Aorta (tissue), 5 donors: Measurements from ENCODE around the gene TMC5. TPM values are rescaled to one million over a fixed set of nuclear protein-coding genes. Genes with fewer than 3 reads are reported as not detected.

Experiments used
- ATAC-seq: fragments of 200-7000 bp; cut with Tn5 transposase; one replicate; pipeline ENCODE4 v1.9.1; 2022; ENCODE audit warnings: moderate library complexity; ENCODE audit not compliant: low FRiP score
- DNase-seq, 2 donors: peaks; one replicate each; pipeline ENCODE4 v3.0.0-alpha.2; 2020
- H3K27ac ChIP-seq, 2 donors: one replicate each; pipeline ENCODE4 v1.5.1; 2013; ENCODE audit warnings: low read length in 2 of 2, mild to moderate bottlenecking in 2 of 2, moderate library complexity in 2 of 2, control low read depth in 1 of 2, inconsistent platforms in 1 of 2, low read depth in 1 of 2
- H3K27me3 ChIP-seq, 2 donors: one replicate each; pipeline ENCODE4 v1.6.1; 2013; ENCODE audit warnings: control low read depth in 1 of 2, low read length in 1 of 2, mild to moderate bottlenecking in 1 of 2, moderate library complexity in 1 of 2; ENCODE audit not compliant: insufficient read depth in 2 of 2, control insufficient read depth in 1 of 2
- H3K36me3 ChIP-seq, 2 donors: one replicate each; pipeline ENCODE4 v1.6.1; 2013; ENCODE audit warnings: control low read depth in 1 of 2, low read length in 1 of 2, mild to moderate bottlenecking in 1 of 2; ENCODE audit not compliant: insufficient read depth in 2 of 2, control insufficient read depth in 1 of 2
- H3K4me1 ChIP-seq, 2 donors: one replicate each; pipeline ENCODE4 v1.6.1; 2013; ENCODE audit warnings: low read length in 2 of 2, control low read depth in 1 of 2, mild to moderate bottlenecking in 1 of 2, moderate library complexity in 1 of 2; ENCODE audit not compliant: insufficient read depth in 2 of 2, control insufficient read depth in 1 of 2
- H3K4me3 ChIP-seq, 2 donors: one replicate each; pipeline ENCODE4 v1.5.1; 2013; ENCODE audit warnings: low read length in 2 of 2, control low read depth in 1 of 2, mild to moderate bottlenecking in 1 of 2
- H3K9me3 ChIP-seq: one replicate; pipeline ENCODE4 v1.6.1; 2013; ENCODE audit warnings: mild to moderate bottlenecking, low read length; ENCODE audit not compliant: control insufficient read depth
- WGBS, 2 donors: extraction: QIAGEN DNeasy Blood & Tissue Kit; methylation state at CpG; one replicate each; pipeline ENCODE4 v1.1.7; 2013; 5-methylcytosine and 5-hydroxymethylcytosine counted together
- intact Hi-C, 2 donors: fragments of 100-400 bp; cut with DNase I; formaldehyde crosslinking; loops; one replicate each; pipeline versions ENCODE4 v1.14.2 to v1.15.0; 2022
- polyA plus RNA-seq, 2 donors: library from polyadenylated mRNA; stranded (reverse); fragments of 200-250 nt; gene quantifications; one replicate each; pipeline ENCODE4 v1.2.3, GENCODE V29; 2013
- total RNA-seq, 2 donors: library from RNA; stranded (reverse); fragmentation: NEBNext Ultra II Directional; extraction: Animal tissue kit (Norgen Biotek cat#: 25700); gene quantifications; one replicate each; pipeline ENCODE4 v1.2.1, GENCODE V29; 2021
- donor health status: healthy with polysubstance abuse.
- donor health status: Bipolar disorder and iron deficiency.
- donor health status: DM: no; HTN: no; CAD: no.
- donor health status: DM: no; HTN: no; CAD: no.
- donor health status: DM: yes; HTN: yes; CAD: no.

Gene TMC5
- total and polyA plus RNA-seq, 4 donors, result 0.26 to 6.1 (median 0.27) TPM; not detected in 1

DNA sequence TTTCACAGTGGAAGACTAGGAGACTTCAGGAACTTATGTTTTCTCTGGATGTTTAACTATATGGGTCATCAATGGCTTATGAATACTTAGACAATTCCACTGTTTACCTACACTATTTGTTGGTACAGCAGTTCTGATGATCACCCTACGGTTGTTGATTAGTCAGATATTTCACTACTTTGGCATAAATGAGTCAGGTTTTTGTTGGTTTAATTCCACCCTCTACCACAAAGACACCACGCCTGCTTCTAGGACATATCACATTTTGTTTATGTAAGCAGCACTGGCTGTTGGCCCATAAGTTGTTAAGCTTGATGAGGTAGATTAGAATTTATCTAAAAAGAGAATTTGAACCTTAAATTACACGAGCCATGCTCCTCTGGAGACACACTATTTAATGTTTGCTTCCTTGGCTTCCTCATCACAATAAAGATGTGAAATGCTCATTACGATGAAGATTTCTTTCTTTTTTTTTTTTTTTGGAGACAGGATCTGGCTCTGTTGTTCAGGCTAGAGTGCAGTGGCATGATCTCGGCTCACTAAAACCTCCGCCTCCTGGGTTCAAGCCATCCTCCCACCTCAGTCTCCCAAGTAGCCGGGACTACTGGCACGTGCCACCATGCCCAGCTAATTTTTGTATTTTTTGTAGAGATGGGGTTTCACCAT is 99.9 kb downstream of the TMC5 start:
- no peak for DNase-seq
- 76 to 78% methylated on average over 8 of the region's 8 CpGs for WGBS, 2 donors
- ATAC-seq, result no peak
- Histone ChIP-seq H3K9me3 (no peaks in the 10 kb centered on the region), H3K4me1 (peaks cover 0 to 3% of the 10 kb centered on the region in 2 donors), H3K36me3 (peaks cover 0 to 4% of the 10 kb centered on the region in 2 donors), H3K27ac (no peak overlapping the region), H3K27me3 (no peaks in the 10 kb centered on the region), H3K4me3 (no peak overlapping the region)
- intact Hi-C loops, result no loop called here

DNA sequence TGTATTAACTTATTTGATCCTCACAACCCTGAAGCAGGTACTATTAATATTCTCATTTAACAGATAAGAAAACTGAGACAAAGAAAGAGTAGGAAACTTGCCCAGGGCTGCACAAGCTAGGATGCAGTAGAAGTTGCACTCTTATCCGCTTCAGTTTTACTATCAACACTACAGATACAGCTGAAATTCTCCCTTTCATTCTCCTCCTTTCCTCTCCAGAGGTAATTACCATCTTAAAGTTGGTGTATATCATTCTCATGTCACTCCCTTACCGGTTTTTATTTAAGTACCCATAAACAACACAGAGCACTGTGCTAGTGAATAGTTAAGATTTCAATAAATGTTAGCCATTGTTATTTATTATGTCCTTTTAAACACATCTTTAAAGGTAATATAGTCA is 100.7 kb downstream of the TMC5 start:
- WGBS, 2 donors, result 74 to 79% methylated on average over 2 of the region's 2 CpGs

DNA sequence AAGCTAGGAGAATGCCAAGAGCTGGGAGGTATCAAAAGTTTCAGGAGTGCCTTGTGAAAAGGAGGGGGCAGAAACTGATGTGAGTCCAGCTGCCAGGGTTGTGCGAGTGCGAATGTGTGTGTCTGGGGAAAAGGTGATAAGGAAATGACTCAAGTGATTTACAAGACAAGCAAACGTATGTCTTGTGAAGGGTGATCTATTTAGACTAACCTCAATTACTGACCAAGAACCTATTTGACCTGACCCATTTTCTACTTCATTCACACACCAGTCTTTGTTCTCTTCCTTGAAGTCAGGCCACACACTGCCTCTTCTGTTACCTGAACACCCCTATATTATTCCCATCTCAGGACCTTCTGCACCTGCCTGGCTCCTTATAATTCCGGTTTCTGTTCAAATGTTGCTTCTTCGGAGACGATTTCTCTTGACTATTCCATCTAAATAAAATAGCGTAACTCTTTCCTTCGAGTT is 103.2 kb downstream of the TMC5 start:
- DNase-seq (no peak), ATAC-seq (no peak)
- Histone ChIP-seq H3K4me3 (peak overlapping the region; percentile 72 to 91), H3K4me1 (peaks cover 0 to 3% of the 10 kb centered on the region in 2 donors), H3K27me3 (no peaks in the 10 kb centered on the region), H3K27ac (peak overlapping the region in 1 of 2 donors; percentile 21), H3K9me3 (no peaks in the 10 kb centered on the region), H3K36me3 (peaks cover 0 to 4% of the 10 kb centered on the region in 2 donors)
- intact Hi-C loops, result no loop called here
- 1 to 5% methylated on average over 8 of the region's 8 CpGs for WGBS, 2 donors

More for the DNA sequence above, 100.7 kb downstream of the TMC5 start:
- no peak for DNase-seq
- Histone ChIP-seq H3K9me3 (no peaks in the 10 kb centered on the region), H3K4me1 (peaks cover 0 to 3% of the 10 kb centered on the region in 2 donors), H3K4me3 (no peak overlapping the region), H3K36me3 (peaks cover 0 to 4% of the 10 kb centered on the region in 2 donors), H3K27me3 (no peaks in the 10 kb centered on the region), H3K27ac (no peak overlapping the region)
- no peak for ATAC-seq
- intact Hi-C loops, result no loop called here

GRCh38 chr16:19521471-19522396 is 104.1 kb downstream of the TMC5 start, which contains the start of gene GDE1:
Gene GDE1, minus strand, starts transcription at chr16:19522098. Its CDS starts 134 bp downstream, at chr16:19521964.
- ATAC-seq, result peak; percentile 95
- H3K9me3 ChIP-seq, result no peaks in the 10 kb centered on the region
- H3K4me1 ChIP-seq, result peaks cover 0 to 3% of the 10 kb centered on the region in 2 donors
- peak within 1 kb of the TSS; percentile 31 to 74 for H3K27ac ChIP-seq
- 0% methylated on average over 57 to 62 of the region's 62 CpGs for WGBS, 2 donors
- H3K4me3 ChIP-seq, result peak within 1 kb of the TSS; percentile 72 to 91
- intact Hi-C loops, result no loop called here
- peak; percentile 96 to 99 for DNase-seq
- H3K27me3 ChIP-seq, result no peaks in the 10 kb centered on the region
- H3K36me3 ChIP-seq, result peaks cover 0 to 2% of the 10 kb centered on the region in 2 donors

GRCh38 chr16:19522397-19522732 is 104.7 kb downstream of the TMC5 start:
- no peak for DNase-seq
- 28 to 36% methylated on average over 5 of the region's 5 CpGs for WGBS, 2 donors
- H3K4me1 ChIP-seq, result peaks cover 0 to 3% of the 10 kb centered on the region in 2 donors

DNA sequence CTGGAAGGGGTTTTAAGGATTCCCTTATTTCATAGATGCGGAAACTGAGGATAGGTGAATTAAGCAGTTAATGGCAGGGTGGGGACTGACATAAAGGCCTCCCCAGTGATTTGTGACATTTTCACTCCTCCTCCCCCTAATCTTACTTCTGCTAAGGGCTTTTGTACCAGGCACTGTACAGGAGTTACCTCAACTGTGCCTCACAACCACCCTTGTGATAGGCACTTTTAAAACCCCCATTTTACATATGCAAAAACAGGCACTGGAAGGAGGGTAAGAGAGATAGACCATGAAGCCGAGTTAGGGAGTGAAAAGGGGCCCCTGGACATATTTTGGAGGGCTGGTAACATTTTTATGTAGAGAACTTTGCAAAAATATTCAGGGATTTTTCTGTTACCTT is 105.1 kb downstream of the TMC5 start:
- peaks cover 0 to 3% of the 10 kb centered on the region in 2 donors for H3K4me1 ChIP-seq
- intact Hi-C loops, result no loop called here
- WGBS, 2 donors, result 88 to 94% methylated on average over 2 of the region's 2 CpGs

More at GRCh38 chr16:19522397-19522732, 104.7 kb downstream of the TMC5 start:
- Histone ChIP-seq H3K4me3 (no peak overlapping the region), H3K27me3 (no peaks in the 10 kb centered on the region), H3K9me3 (no peaks in the 10 kb centered on the region), H3K36me3 (no peaks in the 10 kb centered on the region), H3K27ac (peak overlapping the region in 1 of 2 donors; percentile 71)
- intact Hi-C loops, result no loop called here
- ATAC-seq, result no peak

DNA sequence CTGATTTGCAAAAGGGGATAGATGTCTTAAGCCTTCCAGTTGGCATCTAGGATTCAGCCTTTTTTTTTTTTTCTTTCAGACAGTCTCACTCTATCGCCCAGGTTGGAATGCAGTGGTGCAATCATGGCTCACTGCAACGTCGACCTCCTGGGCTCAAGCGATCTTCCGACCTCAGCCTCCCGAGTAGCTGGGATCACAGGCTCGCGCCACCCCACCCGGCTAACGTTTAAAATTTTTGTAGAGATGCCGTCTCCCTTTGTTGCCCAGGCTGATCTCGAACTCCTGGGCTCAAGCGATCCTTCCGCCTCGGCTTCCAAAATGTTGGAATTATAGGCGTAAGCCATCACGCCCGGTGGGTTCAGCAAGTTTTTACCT is 105.5 kb downstream of the TMC5 start:
- H3K36me3 ChIP-seq, result no peaks in the 10 kb centered on the region
- 75 to 78% methylated on average over 18 of the region's 18 CpGs for WGBS, 2 donors
- H3K4me3 ChIP-seq, result no peak overlapping the region
- H3K27ac ChIP-seq, result no peak overlapping the region
- peaks cover 0 to 3% of the 10 kb centered on the region in 2 donors for H3K4me1 ChIP-seq
- H3K9me3 ChIP-seq, result no peaks in the 10 kb centered on the region
- intact Hi-C loops, result no loop called here
- no peaks in the 10 kb centered on the region for H3K27me3 ChIP-seq
- ATAC-seq (no peak), DNase-seq (no peak)

More for the DNA sequence above, 105.1 kb downstream of the TMC5 start:
- no peak overlapping the region for H3K27ac ChIP-seq
- ATAC-seq, result no peak
- no peaks in the 10 kb centered on the region for H3K9me3 ChIP-seq
- no peak for DNase-seq
- no peaks in the 10 kb centered on the region for H3K36me3 ChIP-seq
- no peaks in the 10 kb centered on the region for H3K27me3 ChIP-seq
- no peak overlapping the region for H3K4me3 ChIP-seq

GRCh38 chr16:19523559-19524355 is 106.1 kb downstream of the TMC5 start, which contains the start of gene CCP110:
Gene CCP110, plus strand, starts transcription at chr16:19523942. Its CDS starts 3,940 bp downstream, at chr16:19527882.
- Histone ChIP-seq H3K4me1 (peaks cover 0 to 3% of the 10 kb centered on the region in 2 donors), H3K27ac (no peak within 1 kb of the TSS), H3K36me3 (peaks cover 0 to 4% of the 10 kb centered on the region in 2 donors), H3K27me3 (no peaks in the 10 kb centered on the region), H3K9me3 (no peaks in the 10 kb centered on the region), H3K4me3 (peak within 1 kb of the TSS; percentile 30 to 87)
- WGBS, 2 donors, result 1% methylated on average over 46 to 51 of the region's 51 CpGs
- DNase-seq, result peak; percentile 99
- intact Hi-C loops, result no loop called here
- peak; percentile 96 for ATAC-seq
